HT1080 (cell line): ENCODE data around the gene HUS1. TPM values are rescaled to one million over a fixed set of nuclear protein-coding genes. Genes with fewer than 3 reads are reported as not detected.
"Not testable (repeated sequence)": the region's sequence is repeated elsewhere in the genome, so short reads cannot be mapped to it uniquely, and the experiment has no call there.

ENCODE experiments used
- DNase-seq: peaks from one replicate; pipeline ENCODE4 v3.0.0-alpha.2; 2015; ENCODE audit warnings: low read depth
- polyA plus RNA-seq, 2 experiments: library from polyadenylated mRNA; depleted of rRNA; stranded (reverse); fragments of >200 nt; gene quantifications; 2 replicates each; pipeline ENCODE4 v1.2.3, GENCODE V29; 2015
- total RNA-seq: library from RNA; depleted of rRNA; stranded (reverse); fragments of >200 nt; shearing (Covaris generic); gene quantifications from 2 replicates; pipeline ENCODE4 v1.2.3, GENCODE V29; 2014; rRNA removed

Gene HUS1
- 10.1 and 14.4 TPM in 2 replicates for total RNA-seq
- polyA plus RNA-seq (2015; cell fraction: cytosol; rRNA removed), result 14.9 and 18.3 TPM in 2 replicates
- 21.5 and 27.1 TPM in 2 replicates for polyA plus RNA-seq (2015; cell fraction: nucleus; rRNA removed)

GRCh38 chr7:47979145-47979831 is at the start of gene HUS1:
Gene HUS1, minus strand, starts transcription at chr7:47979615. Its CDS starts 96 bp downstream, at chr7:47979519.
- peak; percentile 89 for DNase-seq

- DNase-seq, result no peak
Measured at GRCh38 chr7:48028938-48029337, 49.5 kb upstream of the HUS1 start, which contains the start of gene SUN3. Gene SUN3, minus strand, starts transcription at chr7:48029107. Its CDS starts 169 bp downstream, at chr7:48028938.

- DNase-seq, result no peak
Measured at GRCh38 chr7:48025624-48026023, 46.2 kb upstream of the HUS1 start.

GRCh38 chr7:48017674-48018073 is 38.3 kb upstream of the HUS1 start:
- no peak for DNase-seq

- no peak for DNase-seq
Measured at GRCh38 chr7:48016641-48017040, 37.2 kb upstream of the HUS1 start.

GRCh38 chr7:48011951-48012350 is 32.5 kb upstream of the HUS1 start:
- no peak for DNase-seq

- no peak for DNase-seq
Measured at GRCh38 chr7:48011323-48011722, 31.9 kb upstream of the HUS1 start.

- no peak for DNase-seq
Measured at GRCh38 chr7:48009954-48010353, 30.5 kb upstream of the HUS1 start.

GRCh38 chr7:48009257-48009656 is 29.8 kb upstream of the HUS1 start:
- no peak for DNase-seq

- DNase-seq, result no peak
Measured at GRCh38 chr7:48006866-48007265, 27.5 kb upstream of the HUS1 start.

GRCh38 chr7:48004638-48005037 is 25.2 kb upstream of the HUS1 start:
- DNase-seq, result no peak

GRCh38 chr7:48004032-48004431 is 24.6 kb upstream of the HUS1 start:
- no peak for DNase-seq

GRCh38 chr7:48000164-48000563 is 20.7 kb upstream of the HUS1 start:
- DNase-seq, result peak; percentile 72

- DNase-seq, result no peak
Measured at GRCh38 chr7:47999413-47999812, 20.0 kb upstream of the HUS1 start.

GRCh38 chr7:47992446-47992845 is 13.0 kb upstream of the HUS1 start:
- DNase-seq, result no peak

GRCh38 chr7:47991741-47992311 is 12.4 kb upstream of the HUS1 start:
- DNase-seq, result peak; percentile 35

GRCh38 chr7:47991270-47991669 is 11.9 kb upstream of the HUS1 start:
- DNase-seq, result no peak

- DNase-seq, result no peak
Measured at GRCh38 chr7:47990592-47990991, 11.2 kb upstream of the HUS1 start.

- not testable (repeated sequence) for DNase-seq
Measured at GRCh38 chr7:47989607-47990400, 10.4 kb upstream of the HUS1 start.

- DNase-seq, result no peak
Measured at GRCh38 chr7:47988496-47989386, 9.3 kb upstream of the HUS1 start.

- DNase-seq, result no peak
Measured at GRCh38 chr7:47982610-47983009, 3.2 kb upstream of the HUS1 start.
